HepG2 (cell line): ENCODE data around the gene WDR7. TPM values are rescaled to one million over a fixed set of nuclear protein-coding genes. Genes with fewer than 3 reads are reported as not detected.

ENCODE experiments used
- ATAC-seq: fragments of 200-7000 bp; cut with Tn5 transposase; 3 replicates; pipeline ENCODE4 v1.9.1; 2020; ENCODE audit warnings: mild to moderate bottlenecking, moderate library complexity
- BruUV-seq: library from RNA; stranded (reverse); fragments of 400-500 nt; replicated peaks from 2 replicates; lab custom pipeline; 2021; lab: Mats Ljungman, UMichigan
- CTCF ChIA-PET: fragments of 300-600 bp; formaldehyde crosslinking; extraction: SDS; loops from one replicate; lab custom pipeline; 2021; ENCODE audit warnings: low total read pairs, inconsistent platforms, low intra/inter-chr PET ratio; lab: Yijun Ruan, JAX
- POLR2A ChIA-PET: fragments of 350-600 bp; sonication (Branson Sonifier 250); formaldehyde crosslinking; loops from one replicate; lab custom pipeline; 2020; ENCODE audit warnings: antibody characterized with exemption, inconsistent platforms; lab: Yijun Ruan, JAX
- DNase-seq: peaks from one replicate; pipeline ENCODE4 v3.0.0-alpha.2; 2015; ENCODE audit warnings: low spot score
- FAIRE-seq: peaks from 3 replicates; lab custom pipeline; 2011; peaks lifted over from hg19 to GRCh38; lab: Jason Lieb, UNC
- H2AFZ ChIP-seq: one replicate; pipeline ENCODE4 v1.6.1; 2011; ENCODE audit warnings: low read length, inconsistent platforms
- H3K27ac ChIP-seq: fragments of 300-600 bp; 3 replicates; pipeline ENCODE4 v1.8.0; 2011; ENCODE audit warnings: mixed run types, mild to moderate bottlenecking, mixed read lengths, low read length, inconsistent platforms; ENCODE audit not compliant: insufficient read depth; ENCODE audit errors: extremely low read length
- H3K27me3 ChIP-seq, 2 experiments: fragments of 200-600 bp in 1 of 2; 2 replicates in 1 of 2; 3 replicates in 1 of 2; pipeline versions ENCODE4 v1.6.0 to v1.8.0; 2011; ENCODE audit warnings: low read length in 2 of 2, mild to moderate bottlenecking in 2 of 2, moderate library complexity in 2 of 2, inconsistent platforms in 1 of 2; ENCODE audit not compliant: insufficient read depth in 2 of 2, control insufficient read depth in 1 of 2
- H3K36me3 ChIP-seq, 2 experiments: fragments of 200-600 bp in 1 of 2; replicated peaks in 1 of 2; 2 replicates in 1 of 2; 3 replicates in 1 of 2; pipeline versions ENCODE4 v1.5.1 to v1.8.0; 2011; ENCODE audit warnings: low read length in 2 of 2, inconsistent platforms in 1 of 2; ENCODE audit not compliant: insufficient read depth in 2 of 2, control insufficient read depth in 1 of 2
- H3K4me1 ChIP-seq: 2 replicates; pipeline ENCODE4 v1.5.1; 2012; ENCODE audit warnings: low read length, inconsistent platforms; ENCODE audit not compliant: insufficient read depth
- H3K4me2 ChIP-seq: 2 replicates; pipeline ENCODE4 v1.6.0; 2011; ENCODE audit warnings: low read depth, low read length, inconsistent platforms
- H3K4me3 ChIP-seq, 3 experiments: fragments of 200-600 bp in 1 of 3; sonication (generic), shearing (Covaris generic) in 1 of 3; replicated peaks in 1 of 3; 2 replicates each; pipeline ENCODE4 v1.5.1; 2011 to 2016; ENCODE audit warnings: low read length in 3 of 3, inconsistent platforms in 2 of 3, low read depth in 2 of 3, mild to moderate bottlenecking in 2 of 3, control low read depth in 1 of 3, mixed read lengths in 1 of 3; ENCODE audit not compliant: insufficient read depth in 1 of 3
- H3K79me2 ChIP-seq: one replicate; pipeline ENCODE4 v1.6.1; 2011; ENCODE audit warnings: low read length, inconsistent platforms; ENCODE audit not compliant: insufficient read depth
- H3K9ac ChIP-seq: 2 replicates; pipeline ENCODE4 v1.6.0; 2011; ENCODE audit warnings: mild to moderate bottlenecking, low read depth, low read length, inconsistent platforms; ENCODE audit not compliant: insufficient read depth
- H3K9me3 ChIP-seq: 2 replicates; pipeline ENCODE4 v1.5.1; 2012; ENCODE audit warnings: mild to moderate bottlenecking, low read length
- H4K20me1 ChIP-seq: 2 replicates; pipeline ENCODE4 v1.6.0; 2011; ENCODE audit warnings: inconsistent platforms, mild to moderate bottlenecking, low read length, moderate library complexity; ENCODE audit not compliant: insufficient read depth
- IRF1 ChIP-seq: sonication (generic); formaldehyde crosslinking; IDR thresholded peaks from 2 replicates; pipeline ENCODE4 v1.4.0; 2020; ENCODE audit warnings: low read depth, mild to moderate bottlenecking, missing genetic modification reagents
- MAFF ChIP-seq: IDR thresholded peaks from 2 replicates; pipeline ENCODE4 v1.6.1; 2011; ENCODE audit warnings: low read depth, low read length, improper control_type of control experiment
- ZNF512 ChIP-seq: sonication (generic); formaldehyde crosslinking; IDR thresholded peaks from 2 replicates; pipeline ENCODE4 v1.4.0; 2020; ENCODE audit warnings: mild to moderate bottlenecking, missing genetic modification reagents
- ZNF550 ChIP-seq: sonication (generic); formaldehyde crosslinking; IDR thresholded peaks from 2 replicates; pipeline ENCODE4 v1.4.0; 2020; ENCODE audit warnings: mild to moderate bottlenecking, missing genetic modification reagents, borderline replicate concordance
- ZNF709 ChIP-seq: sonication (generic); formaldehyde crosslinking; IDR thresholded peaks from 2 replicates; pipeline ENCODE4 v1.5.0; 2020; ENCODE audit warnings: mild to moderate bottlenecking, missing genetic modification reagents
- ZSCAN25 ChIP-seq: sonication (generic); formaldehyde crosslinking; IDR thresholded peaks from 2 replicates; pipeline ENCODE4 v1.8.0; 2022; ENCODE audit warnings: mild to moderate bottlenecking, missing genetic modification reagents
- WGBS: methylation state at CpG from one replicate; pipeline ENCODE4 v1.1.6; 2017; ENCODE audit warnings: low lambda C conversion rate; 5-methylcytosine and 5-hydroxymethylcytosine counted together
- in situ Hi-C: cut with HindIII; loops from 2 replicates; pipeline ENCODE4 v1.10.0; 2017; ENCODE audit warnings: low pct_unique_long_range_greater_than_20kb; ENCODE audit not compliant: extremely low pct_ligation_motif_present
- intact Hi-C: fragments of 100-400 bp; cut with micrococcal nuclease; formaldehyde crosslinking; loops from one replicate; pipeline ENCODE4 v1.10.0; 2022; ENCODE audit not compliant: unreplicated experiment
- polyA plus RNA-seq, 8 experiments: library from polyadenylated mRNA; depleted of rRNA in 3 of 8; stranded (reverse) in 7 of 8; unstranded in 1 of 8; fragments of >200 nt; fragmentation: Illumina TruSeq in 4 of 8; extraction: Trizol in 4 of 8; gene quantifications; 2 replicates each; pipeline versions ENCODE4 v1.2.1 to v1.2.3, GENCODE V29; 2011 to 2016; ENCODE audit warnings: low read depth in 4 of 8, missing spikeins in 1 of 8, mixed read lengths in 1 of 8; ENCODE audit not compliant: insufficient read depth in 1 of 8
- total RNA-seq, 5 experiments: library from RNA; depleted of rRNA; stranded (reverse); fragments of >200 nt; fragmentation: Illumina TruSeq; extraction: Trizol; gene quantifications; 2 replicates each; pipeline ENCODE4 v1.2.3, GENCODE V29; 2016; ENCODE audit warnings: low read depth in 1 of 5
- TF ChIP-seq, protein P1 (sequence below): sonication (generic); formaldehyde crosslinking; IDR thresholded peaks from 2 replicates; pipeline ENCODE4 v1.4.0; 2020; ENCODE audit warnings: missing genetic modification reagents

WDR7 gene
- total and polyA plus RNA-seq, 2 of the 13 experiments (the other 11 are each of a cell fraction or from before 2014, with no cell fraction given): 2.0 to 7.8 TPM

DNA sequence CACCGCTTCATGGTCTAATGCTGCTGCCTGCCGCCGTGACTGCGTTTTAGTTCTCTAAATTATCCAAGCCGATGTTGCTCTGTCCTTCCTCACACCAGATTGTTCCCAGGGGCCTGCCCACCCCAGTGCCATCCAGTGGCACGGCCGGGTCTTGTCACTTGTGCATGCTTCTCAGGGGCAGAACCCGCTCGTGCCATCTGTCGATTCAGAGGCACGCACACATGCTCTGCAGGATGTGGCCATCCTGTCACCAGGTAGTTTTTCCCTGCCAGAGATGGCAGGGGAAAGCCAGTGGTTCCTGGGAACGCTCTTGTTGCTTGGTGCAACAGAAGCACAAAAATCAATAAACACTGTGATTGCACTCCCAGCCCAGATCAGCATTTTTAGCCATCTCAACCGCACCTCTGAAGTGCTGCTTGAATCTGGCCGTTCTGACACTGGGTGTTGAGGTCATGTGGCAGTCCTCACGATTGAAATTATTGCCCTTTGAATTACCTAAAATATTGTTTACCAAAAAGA, 376.1 kb downstream of the WDR7 start:
- no TSS peak for BruUV-seq
- no peak for DNase-seq
- no peaks in the 10 kb centered on the region; a peak in 1 of 5 replicates for H3K27me3 ChIP-seq
- POLR2A ChIA-PET: no interaction called here
- peaks cover 11% of the 10 kb centered on the region for H3K4me1 ChIP-seq
- H4K20me1 ChIP-seq: no peaks in the 10 kb centered on the region
- H2AFZ ChIP-seq: no peak overlapping the region
- no peak overlapping the region for H3K27ac ChIP-seq
- H3K79me2 ChIP-seq: no peaks in the 10 kb centered on the region
- no peak for FAIRE-seq
- 94% methylated on average over 14 of the region's 15 CpGs for WGBS
- no peaks in the 10 kb centered on the region for H3K9me3 ChIP-seq
- no peak for TF ChIP-seq ZNF550 (CRISPR knock-in tag)
- TF ChIP-seq, protein P1, sequence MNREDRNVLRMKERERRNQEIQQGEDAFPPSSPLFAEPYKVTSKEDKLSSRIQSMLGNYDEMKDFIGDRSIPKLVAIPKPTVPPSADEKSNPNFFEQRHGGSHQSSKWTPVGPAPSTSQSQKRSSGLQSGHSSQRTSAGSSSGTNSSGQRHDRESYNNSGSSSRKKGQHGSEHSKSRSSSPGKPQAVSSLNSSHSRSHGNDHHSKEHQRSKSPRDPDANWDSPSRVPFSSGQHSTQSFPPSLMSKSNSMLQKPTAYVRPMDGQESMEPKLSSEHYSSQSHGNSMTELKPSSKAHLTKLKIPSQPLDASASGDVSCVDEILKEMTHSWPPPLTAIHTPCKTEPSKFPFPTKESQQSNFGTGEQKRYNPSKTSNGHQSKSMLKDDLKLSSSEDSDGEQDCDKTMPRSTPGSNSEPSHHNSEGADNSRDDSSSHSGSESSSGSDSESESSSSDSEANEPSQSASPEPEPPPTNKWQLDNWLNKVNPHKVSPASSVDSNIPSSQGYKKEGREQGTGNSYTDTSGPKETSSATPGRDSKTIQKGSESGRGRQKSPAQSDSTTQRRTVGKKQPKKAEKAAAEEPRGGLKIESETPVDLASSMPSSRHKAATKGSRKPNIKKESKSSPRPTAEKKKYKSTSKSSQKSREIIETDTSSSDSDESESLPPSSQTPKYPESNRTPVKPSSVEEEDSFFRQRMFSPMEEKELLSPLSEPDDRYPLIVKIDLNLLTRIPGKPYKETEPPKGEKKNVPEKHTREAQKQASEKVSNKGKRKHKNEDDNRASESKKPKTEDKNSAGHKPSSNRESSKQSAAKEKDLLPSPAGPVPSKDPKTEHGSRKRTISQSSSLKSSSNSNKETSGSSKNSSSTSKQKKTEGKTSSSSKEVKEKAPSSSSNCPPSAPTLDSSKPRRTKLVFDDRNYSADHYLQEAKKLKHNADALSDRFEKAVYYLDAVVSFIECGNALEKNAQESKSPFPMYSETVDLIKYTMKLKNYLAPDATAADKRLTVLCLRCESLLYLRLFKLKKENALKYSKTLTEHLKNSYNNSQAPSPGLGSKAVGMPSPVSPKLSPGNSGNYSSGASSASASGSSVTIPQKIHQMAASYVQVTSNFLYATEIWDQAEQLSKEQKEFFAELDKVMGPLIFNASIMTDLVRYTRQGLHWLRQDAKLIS (CRISPR knock-in tag): no peak
- 0 out of 2 replicates have a peak, but pooled peaks have one; percentile 2 for TF ChIP-seq MAFF
- no peak overlapping the region for H3K4me3 ChIP-seq
- in situ Hi-C loops (no loop called here), intact Hi-C loops (no loop called here)
- no peak overlapping the region for H3K9ac ChIP-seq
- no peak overlapping the region for H3K4me2 ChIP-seq
- no peaks in the 10 kb centered on the region for H3K36me3 ChIP-seq
- no peak for ATAC-seq
- CTCF ChIA-PET: no interaction called here

DNA sequence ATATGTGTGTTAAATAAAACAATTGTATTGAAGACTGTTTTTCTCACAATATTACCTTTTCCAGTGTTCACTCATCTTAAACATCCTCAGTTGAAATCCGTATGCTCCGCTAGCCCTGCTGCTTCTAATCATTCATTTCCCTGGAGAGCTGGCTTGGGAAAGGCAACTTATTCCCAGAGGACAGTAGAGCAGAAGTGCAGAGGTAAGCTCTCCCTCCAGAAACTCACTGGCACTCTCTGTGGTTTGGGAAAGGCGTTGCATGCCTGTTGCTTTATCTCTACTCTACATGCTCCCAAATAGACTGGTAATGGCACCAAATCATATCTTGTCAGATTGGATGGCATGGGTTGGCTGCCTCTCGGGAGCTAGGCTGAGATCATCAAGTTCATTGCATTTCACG, 378.6 kb downstream of the WDR7 start:
- CTCF ChIA-PET: no interaction called here
- peak; percentile 91 for ATAC-seq
- no TSS peak for BruUV-seq
- TF ChIP-seq ZNF512 (no peak), ZSCAN25 (CRISPR knock-in tag) (no peak), ZNF709 (CRISPR knock-in tag) (no peak), IRF1 (CRISPR knock-in tag) (no peak)

More for the DNA sequence above, 378.6 kb downstream of the WDR7 start:
- no peaks in the 10 kb centered on the region for H4K20me1 ChIP-seq
- no peak overlapping the region for H3K27ac ChIP-seq
- in situ Hi-C loops (no loop called here), intact Hi-C loops (no loop called here)
- H3K4me1 ChIP-seq: peaks cover 11% of the 10 kb centered on the region
- no peaks in the 10 kb centered on the region for H3K79me2 ChIP-seq
- POLR2A ChIA-PET: no interaction called here
- no peak overlapping the region for H2AFZ ChIP-seq
- no peaks in the 10 kb centered on the region for H3K36me3 ChIP-seq
- no peak for FAIRE-seq
- no peak overlapping the region for H3K4me2 ChIP-seq
- no peaks in the 10 kb centered on the region for H3K9me3 ChIP-seq
- H3K9ac ChIP-seq: no peak overlapping the region
- DNase-seq: peak; percentile 20
- H3K4me3 ChIP-seq: no peak overlapping the region
- WGBS: 93% methylated on average over 5 of the region's 5 CpGs
- no peaks in the 10 kb centered on the region for H3K27me3 ChIP-seq
